Spleen (tissue), 7 donors: Measurements from ENCODE around the gene RDH11.

Experiments
- POLR2A ChIP-seq, 3 donors: fragments of 450-650 bp; IDR thresholded peaks; one replicate each; pipeline ENCODE4 v1.5.1; 2017; ENCODE audit warnings: antibody characterized with exemption in 3 of 3, mild to moderate bottlenecking in 1 of 3
- TF ChIP-seq, protein P1 (sequence below), 11 experiments: fragments of 200-600 bp in 7 of 11; fragments of 450-650 bp in 4 of 11; sonication (generic) in 4 of 11; IDR thresholded peaks in 8 of 11; conservative IDR thresholded peaks in 3 of 11; 1 replicate in 7 of 11; 2 replicates in 4 of 11; pipeline versions ENCODE4 v1.4.0 to v1.8.0; 2016 to 2021; ENCODE audit warnings: antibody characterized with exemption in 11 of 11, inconsistent platforms in 4 of 11, mild to moderate bottlenecking in 1 of 11
- donor health status: DM: no; HTN: no; CAD: no; lungs with moderate emphysema.
- donor health status: DM: no; HTN: no; CAD: no.
- donor health status: DM: no; HTN: no; CAD: no.

DNA sequence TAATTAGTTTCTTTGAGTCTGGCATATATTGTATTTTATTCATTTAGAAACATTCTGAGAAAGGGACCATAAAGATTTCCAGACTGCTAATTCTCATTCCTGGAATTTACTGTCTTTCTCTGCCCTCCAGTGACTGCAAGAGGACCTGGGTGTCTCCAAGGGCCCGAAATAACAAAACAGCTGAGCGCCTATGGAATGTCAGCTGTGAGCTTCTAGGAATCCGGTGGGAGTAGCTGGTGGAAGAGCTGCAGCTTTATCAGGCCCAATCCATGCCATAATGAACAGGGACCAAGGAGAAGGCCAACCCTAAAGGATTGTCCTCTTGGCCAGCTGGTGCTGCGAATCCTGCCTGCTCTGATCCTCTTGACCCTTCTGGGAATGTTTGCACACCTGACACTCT is 38.1 kb upstream of the RDH11 start:
- TF ChIP-seq, protein P1, sequence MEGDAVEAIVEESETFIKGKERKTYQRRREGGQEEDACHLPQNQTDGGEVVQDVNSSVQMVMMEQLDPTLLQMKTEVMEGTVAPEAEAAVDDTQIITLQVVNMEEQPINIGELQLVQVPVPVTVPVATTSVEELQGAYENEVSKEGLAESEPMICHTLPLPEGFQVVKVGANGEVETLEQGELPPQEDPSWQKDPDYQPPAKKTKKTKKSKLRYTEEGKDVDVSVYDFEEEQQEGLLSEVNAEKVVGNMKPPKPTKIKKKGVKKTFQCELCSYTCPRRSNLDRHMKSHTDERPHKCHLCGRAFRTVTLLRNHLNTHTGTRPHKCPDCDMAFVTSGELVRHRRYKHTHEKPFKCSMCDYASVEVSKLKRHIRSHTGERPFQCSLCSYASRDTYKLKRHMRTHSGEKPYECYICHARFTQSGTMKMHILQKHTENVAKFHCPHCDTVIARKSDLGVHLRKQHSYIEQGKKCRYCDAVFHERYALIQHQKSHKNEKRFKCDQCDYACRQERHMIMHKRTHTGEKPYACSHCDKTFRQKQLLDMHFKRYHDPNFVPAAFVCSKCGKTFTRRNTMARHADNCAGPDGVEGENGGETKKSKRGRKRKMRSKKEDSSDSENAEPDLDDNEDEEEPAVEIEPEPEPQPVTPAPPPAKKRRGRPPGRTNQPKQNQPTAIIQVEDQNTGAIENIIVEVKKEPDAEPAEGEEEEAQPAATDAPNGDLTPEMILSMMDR (IDR thresholded peaks at IDR 0.05 in 8 of 11, conservative IDR thresholded peaks at IDR 0.05 in 3 of 11): no peak
- TF ChIP-seq POLR2A (IDR thresholded peaks at IDR 0.05): no peak
